Activated CD8-positive, alpha-beta memory T cell treated with anti-CD3 and anti-CD28 coated beads for 1 hour (primary cell): ENCODE results near the gene BIN1.
A peak's percentile ranks its signal among the peaks of the same experiment; 100 is the strongest.

Experiments
- DNase-seq, 2 donors: peaks; one replicate each; pipeline ENCODE4 v3.0.0-alpha.2; 2020; ENCODE audit warnings: low read depth in 1 of 2; ENCODE audit errors: extremely low read depth in 1 of 2

Gene BIN1, protein sequence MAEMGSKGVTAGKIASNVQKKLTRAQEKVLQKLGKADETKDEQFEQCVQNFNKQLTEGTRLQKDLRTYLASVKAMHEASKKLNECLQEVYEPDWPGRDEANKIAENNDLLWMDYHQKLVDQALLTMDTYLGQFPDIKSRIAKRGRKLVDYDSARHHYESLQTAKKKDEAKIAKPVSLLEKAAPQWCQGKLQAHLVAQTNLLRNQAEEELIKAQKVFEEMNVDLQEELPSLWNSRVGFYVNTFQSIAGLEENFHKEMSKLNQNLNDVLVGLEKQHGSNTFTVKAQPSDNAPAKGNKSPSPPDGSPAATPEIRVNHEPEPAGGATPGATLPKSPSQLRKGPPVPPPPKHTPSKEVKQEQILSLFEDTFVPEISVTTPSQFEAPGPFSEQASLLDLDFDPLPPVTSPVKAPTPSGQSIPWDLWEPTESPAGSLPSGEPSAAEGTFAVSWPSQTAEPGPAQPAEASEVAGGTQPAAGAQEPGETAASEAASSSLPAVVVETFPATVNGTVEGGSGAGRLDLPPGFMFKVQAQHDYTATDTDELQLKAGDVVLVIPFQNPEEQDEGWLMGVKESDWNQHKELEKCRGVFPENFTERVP

DNA sequence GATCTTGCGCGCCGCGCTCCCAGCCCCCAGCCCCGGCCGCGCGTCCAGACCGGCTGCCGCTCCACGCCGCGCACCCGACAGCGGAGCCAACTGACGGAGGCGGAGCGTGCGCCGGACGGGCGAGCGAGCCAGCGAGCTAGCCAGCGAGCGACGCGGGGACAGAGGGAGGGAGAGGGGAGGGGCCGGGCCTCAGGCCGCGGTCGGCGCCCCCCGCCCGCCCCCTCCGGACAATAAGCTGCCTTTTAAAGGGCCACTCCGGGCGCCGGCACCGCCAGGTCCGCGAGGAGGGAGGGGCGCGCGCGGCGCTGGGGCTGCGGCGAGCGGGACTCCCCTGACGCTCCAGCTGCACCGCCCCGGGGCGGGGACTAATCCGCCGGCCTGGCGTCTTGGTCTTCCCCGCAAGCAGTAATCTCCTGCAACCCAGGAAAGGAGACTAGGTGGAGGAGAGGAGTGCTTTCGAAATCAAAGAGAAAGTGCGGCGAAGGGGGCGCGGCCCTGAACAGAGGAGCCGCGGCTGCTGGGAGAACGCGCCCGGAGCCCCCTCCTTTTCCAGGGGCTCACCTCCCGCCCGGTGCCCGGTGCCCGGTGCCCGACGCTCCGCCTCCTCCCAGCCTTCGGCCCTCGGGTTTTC, at the start of gene BIN1:
Gene BIN1, minus strand, starts transcription at position 164 of the 631 bp plus-strand sequence. CDS start 211 bp downstream, outside the sequence.
- peak in 1 of 2 donors; percentile 50 for DNase-seq

DNA sequence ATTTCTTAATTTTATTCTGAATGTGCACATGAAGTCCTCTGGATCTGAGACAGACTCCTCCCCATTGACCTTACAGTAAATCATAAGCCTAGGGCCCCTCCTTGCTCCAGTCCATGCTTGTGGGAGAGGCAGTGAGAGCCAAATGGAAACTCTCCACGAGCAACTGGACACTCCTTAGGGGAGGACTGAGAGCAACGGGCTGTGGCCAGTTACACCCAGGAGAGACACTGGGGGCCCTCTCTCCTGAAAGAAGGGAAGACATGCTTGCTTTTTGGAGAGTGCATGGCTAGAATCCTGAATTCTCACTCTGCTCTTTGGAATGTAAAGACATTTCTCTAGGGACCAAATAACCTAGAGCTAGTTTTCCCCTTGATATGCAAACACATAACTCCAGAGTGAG, 49.0 kb upstream of the BIN1 start:
- no peak for DNase-seq

DNA sequence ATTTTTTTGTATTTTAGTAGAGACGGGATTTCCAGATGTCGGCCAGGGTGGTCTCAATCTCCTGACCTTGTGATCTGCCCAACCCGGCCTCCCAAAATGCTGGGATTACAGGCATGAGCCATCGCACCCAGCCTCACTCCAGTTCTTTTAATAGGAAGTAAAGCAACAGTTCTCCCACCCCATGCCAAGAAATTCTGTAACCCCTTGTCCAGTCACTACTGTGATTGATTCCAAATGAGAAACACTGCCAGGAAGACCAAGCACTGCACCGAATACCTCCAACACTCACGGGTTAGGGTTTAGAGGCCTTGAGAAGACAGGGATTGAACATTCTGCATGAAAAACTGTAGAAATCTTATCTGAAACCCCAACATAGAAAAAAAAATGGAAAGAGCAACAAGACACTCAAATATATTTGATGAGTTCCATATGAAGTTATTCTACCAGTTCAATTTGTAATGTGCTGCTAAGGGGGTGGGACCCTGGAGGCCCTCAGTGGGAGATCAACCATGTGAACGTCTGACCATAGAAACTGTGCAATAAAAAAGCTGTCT, 48.2 kb upstream of the BIN1 start:
- no peak for DNase-seq

DNA sequence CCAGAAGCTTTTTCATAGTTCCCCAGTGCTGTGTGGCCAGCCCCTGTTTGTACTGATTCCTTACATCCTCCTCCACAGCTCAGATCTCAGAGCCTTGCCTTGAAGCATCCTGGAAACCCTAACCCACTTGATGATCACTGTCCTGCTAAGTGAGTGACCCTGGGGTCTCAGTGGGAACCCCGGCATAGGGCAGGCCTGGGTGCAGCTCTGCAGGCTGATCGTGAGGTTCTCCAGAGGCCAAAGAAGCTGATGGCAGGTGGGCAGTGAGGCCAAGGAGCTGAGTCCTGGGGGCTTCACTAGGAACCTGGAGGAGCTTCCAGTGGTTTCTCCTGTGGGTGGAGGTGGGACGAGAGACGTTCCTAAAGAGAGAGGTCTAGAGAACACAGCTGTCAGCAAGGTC, 47.4 kb upstream of the BIN1 start:
- no peak for DNase-seq

DNA sequence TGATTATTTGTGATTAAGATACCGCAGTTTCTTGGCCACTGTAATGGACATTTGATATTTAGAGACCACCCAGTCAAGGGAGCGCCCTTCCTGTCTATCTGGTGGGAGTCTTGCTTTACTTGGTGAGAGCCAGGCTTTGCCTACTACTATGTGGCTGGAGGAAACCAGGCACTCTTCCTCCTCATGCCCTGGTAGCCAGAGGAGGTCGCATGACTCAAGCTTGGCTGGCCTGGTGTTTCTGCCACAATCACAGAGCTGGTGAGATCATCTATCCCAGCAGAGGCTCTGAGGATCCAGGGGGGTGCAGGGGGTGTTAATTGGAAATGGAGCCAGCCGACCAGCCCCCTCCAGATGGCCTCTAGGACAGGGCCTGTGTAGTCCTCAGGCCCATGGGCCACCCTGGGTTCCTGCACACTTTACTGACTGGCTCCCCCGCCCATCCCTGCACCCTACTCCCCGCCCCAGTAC, 46.8 kb upstream of the BIN1 start:
- no peak for DNase-seq

DNA sequence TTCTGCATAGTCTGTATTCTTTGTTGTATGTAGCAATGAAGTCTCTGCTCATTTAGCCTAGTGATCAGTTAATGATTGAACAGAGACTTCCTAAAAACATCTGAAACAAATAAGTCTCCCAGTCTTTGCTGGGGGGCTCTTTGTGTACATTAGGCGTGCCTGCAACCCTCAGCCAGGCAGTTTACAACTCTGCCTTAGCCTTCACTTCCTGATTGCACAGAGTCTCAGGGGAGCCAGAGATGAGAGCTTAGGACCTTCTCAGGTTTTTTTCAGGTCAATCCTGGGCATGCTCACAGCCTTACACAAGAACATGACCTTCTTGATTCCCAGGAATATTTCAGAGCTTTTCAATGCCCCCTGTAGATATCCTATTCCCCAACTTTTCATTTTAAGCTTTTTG, 44.0 kb upstream of the BIN1 start:
- no peak for DNase-seq

DNA sequence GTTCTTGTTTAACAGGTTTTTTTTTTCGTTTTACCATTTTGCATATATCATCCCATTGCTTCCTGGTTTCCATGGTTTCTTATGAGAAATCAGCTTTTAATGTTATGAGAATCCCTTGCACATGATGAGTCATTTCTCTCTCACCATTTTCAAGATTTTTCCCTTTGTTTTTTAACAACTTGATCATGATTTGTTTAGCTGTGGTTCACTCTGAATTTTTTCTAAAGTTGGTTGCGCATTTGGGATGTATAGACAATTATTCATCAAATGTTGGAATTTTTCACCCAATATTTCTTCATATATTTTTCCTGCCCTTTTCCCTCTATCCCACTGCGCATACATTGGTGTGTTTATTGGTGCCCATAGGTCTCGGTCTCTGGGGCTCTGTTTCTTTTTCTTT, 42.4 kb upstream of the BIN1 start:
- DNase-seq: no peak

DNA sequence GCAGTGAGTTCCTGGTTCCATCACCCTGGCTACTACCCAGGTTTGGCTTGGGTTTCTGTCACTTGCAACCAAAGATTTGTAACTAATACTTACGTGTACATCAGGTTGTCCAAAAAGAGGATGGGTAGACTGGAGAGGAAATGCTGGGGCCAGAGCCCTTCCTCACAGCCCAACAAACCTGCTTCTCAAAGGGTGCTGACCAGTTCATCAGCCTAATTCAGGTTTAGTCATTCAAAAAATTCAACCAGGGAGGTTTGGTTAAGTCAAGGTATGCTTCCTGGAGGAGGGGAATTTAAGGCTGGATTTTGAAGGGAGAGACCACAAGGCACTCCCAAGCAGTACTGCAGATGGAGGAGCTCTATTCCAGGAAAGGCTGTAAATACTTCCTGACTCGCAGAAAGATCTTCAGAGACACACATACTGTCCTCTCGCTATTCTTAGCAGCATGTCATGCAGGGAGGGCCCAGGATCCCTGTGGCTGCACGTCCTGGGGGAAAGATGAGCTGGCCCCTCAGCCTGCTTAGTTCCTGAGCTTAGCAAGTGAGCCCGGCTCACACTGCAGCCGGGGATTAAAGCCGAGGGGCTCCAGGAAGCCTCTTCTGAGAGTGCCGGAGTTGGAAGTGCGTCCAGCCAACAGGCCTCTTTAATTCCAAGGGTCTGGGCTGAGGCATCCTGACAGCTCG, 40.0 kb upstream of the BIN1 start:
- DNase-seq: no peak

DNA sequence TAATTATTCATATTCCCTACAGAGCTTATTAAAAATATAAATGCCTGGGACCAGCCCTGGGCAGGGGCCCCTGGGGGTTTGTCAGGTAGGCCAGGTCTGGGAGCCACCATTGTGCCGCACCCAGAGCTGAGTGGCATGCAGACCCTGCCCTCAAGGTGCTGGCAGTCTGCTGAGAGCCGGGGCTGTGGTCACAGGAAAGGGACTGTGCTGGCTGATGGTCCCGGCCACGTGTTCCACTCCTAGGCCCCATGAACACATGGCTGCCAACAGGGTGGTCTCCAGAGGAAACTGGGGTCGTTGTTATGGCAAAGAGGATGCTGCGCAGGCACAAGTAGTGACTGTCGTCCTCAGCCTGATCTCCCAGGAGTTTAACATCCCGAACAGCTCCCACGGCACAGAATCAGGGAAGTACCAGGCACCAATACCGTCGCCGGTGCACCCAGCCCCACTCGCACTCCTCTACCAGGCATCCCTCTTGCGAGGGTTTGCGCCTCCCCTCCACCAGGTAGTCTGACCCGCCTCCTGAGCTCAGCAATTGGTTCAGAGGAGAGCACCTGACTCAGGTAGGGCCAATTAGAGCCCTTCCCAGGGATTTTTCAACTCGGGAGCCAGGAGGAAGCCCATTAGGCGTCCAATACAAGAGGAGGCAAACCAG, 39.2 kb upstream of the BIN1 start:
- DNase-seq: no peak

DNA sequence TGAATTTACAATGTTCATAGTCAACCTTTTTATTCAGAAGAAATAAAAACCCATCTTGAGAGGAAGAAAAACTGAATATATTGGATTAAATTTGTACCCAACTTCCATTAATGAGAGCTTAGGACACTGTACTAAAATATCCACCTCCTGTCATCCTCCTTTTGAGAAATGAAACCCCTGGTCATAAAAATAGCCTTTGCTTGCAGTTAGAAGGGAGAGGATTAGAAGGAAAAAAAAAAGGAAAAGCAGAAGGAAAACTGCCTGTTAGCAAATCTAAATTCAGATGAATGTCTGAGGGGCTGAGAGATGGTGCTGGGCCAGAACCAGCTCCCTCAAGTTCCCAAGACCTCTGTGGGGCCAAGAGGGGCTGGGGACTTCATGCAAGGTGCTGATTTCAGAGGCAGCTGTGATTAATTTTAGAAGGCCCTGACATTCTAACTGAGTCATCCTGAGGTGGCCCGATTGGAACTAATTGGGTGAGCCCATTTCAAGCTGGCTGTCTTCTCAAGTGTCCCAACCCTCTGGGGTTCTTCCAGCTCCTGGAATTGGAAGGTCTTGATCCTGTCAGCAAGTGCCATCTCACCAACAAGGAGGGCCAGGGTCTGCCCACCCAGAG, 38.4 kb upstream of the BIN1 start:
- no peak for DNase-seq

DNA sequence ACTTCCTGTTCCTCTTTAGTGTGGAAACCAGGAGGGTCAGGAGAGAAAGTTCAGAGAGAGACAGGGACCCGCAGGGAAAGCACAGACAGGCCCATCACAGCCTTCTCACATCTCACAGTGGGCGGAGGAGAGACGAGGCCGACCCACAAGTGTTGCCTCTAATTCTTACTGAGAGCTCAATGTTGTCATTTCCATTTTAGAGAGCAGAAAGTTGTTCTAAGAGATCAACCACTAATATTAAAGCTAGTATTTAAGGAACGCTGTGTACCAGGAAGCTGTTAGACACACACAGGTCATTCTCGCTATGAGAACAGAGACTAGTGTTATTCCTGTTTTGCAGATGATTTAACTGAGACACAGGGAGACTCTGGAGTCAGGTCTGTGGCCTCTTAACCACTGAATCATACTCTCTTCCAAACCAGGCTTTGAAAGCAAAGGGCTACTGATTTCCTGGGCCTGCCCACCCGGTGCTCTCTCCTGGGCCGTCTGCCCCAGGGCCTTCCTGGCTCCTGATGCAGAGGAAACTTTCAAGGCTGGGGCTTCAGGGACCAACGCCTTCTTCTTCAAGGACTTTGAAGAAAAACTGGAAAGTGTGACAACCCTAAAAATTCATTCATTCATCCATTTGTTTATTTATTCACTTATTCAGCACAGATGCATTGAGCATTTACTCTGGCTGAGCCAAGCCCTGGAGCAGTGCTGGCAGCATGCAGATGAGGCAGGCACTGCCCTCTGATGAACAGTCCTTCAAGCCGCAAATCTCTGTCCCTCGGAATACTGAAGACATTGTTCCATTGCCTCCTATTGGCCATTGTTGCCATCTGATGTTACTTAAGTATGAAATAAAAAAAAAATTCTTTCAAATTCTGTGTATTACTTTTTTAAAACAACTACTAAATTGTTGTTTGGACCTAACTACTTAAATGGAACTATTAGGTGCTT, 37.2 kb upstream of the BIN1 start:
- DNase-seq: no peak

DNA sequence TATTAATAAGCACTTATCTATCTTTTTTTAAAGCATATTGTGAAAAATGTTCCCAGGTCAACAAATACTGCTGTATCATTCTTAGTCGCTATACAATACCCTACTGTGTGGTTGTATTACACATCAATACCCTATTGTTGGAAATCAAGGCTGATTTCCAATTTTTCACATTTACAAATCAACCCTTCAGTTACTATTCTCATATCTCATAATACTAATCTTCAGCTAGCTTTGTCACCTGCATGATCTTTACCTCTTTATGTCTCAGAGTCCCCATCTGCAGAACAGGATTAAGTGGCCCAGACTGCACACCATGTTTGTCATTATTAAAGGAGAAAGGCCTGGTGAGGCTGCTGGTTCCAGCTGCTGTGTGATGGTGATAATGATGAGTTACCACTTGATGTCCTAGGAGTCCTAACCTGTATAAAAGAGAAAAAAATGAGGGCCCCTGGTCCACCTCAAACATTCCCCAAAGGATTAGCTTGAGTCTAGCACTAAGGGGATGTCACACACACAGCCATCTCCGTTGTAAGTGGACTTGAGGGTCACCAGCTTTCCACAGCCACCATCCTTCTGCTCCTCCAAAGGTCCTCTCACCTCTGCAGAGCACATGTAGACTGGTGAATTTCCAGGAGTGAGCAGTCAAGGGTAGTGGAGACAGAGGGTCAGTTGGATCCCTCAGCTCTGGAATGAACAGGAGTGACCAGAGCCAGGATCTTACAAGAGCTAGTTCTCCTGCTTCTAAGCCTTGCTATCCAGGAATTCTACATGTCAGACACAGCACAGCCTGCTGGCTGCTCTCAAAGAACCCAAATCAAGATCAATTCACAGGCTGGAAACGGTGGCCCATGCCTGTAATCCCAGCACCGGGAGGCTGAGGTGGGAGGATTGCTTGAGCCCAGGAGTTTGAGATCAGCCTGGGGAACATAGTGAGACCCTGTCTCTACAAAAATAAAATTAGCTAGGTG, 36.0 kb upstream of the BIN1 start:
- no peak for DNase-seq

DNA sequence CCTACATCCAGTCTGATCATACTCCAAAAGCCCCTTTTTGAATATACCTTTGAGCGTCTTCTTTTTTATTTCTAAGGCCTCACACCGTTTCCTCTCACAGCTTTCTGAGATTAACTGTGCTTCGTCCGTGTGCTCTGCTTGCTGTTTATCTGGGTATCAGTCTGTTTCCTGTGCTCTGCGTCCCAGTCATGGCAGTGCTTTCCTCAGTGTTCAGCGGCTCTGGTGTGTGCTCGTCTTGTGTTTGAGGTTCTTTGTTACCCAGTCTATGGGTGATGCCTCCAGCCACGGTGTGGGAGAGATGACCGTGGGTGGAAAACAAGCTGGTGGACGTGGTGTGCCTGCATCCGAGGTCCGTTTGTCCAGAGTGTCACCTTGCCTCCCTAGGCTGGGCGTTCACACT, 33.6 kb upstream of the BIN1 start:
- no peak for DNase-seq

DNA sequence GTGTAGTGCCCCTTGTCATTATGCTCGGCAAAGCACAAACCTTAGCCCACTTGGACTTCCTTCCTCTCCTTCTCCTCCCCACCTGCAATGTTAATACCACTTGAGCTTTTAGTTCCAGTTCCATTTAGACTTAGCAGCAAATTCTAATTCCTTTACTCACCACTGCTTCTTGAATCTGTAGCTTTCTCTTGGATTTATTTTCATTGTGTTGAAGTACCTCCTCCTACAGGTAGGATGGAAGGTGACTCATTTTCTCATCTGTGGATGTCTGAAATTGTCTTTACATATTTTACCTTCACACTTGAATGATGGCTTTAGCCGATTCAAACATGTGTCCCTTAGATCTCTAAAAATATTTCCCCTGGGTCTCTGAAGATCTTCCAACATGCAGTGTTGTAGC, 32.8 kb upstream of the BIN1 start:
- no peak for DNase-seq

DNA sequence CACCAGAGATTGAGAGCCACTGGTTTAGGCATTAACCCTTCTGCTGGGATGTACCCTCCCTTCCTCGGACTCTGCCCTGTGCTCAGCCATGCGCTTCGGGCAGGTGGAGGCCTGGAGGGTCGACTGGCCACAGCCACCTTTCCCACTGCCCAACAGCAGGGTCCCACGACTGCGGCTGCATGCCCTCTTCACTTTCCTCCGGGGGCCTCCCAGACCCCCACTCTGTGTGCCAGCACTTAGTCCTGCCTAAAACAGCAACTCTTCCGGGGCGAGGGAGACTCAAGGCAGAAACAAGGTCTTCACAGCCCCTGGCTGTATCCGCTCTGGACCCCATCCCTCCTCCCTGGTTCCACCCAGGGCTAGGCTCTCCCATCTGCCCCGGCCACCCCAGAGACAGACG, 31.3 kb upstream of the BIN1 start:
- no peak for DNase-seq

DNA sequence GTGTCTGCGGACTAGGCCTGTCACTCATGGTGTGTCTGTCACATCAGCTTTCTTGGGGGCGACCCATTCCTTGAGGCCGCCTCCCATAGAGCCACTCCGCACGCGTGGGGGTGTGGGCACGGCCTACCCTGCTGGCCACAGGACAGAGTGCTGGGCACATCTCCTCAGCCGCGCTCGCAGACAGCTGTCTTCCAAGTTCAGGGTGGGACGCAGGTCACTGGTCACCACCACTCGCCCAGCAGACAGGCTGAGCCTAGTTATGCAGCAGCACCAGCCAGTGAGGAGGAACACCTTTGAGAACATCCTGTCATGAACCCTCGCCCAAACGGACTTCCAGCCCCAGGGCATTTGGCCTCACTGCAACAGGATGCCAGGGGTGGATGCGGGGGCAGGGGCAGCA, 30.8 kb upstream of the BIN1 start:
- no peak for DNase-seq

DNA sequence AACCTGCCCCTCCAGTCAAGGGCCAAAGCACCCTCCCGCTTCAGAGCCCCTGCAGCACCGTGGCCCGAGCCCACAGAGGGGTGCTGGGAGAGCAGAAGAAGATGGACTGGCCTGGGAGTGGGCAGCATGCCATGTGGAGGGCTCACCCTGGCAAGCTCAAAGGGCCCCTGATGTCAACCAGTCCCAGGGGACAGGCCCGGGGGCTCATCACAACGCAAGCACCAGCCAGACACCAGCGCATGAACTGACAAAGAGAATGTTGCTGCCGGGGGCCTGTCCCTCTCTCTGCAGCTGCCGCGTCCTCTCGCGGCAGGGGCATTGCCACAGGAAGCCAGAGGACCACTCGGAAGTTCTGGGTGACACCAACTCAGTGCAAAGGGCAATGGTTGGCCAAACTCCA, 30.3 kb upstream of the BIN1 start:
- no peak for DNase-seq
